Type B pancreatic cell (in vitro differentiated cells): ENCODE measurements around the gene TP53. TPM values are rescaled to one million over a fixed set of nuclear protein-coding genes. Genes with fewer than 3 reads are reported as not detected.
"Not testable (repeated sequence)": the region's sequence is repeated elsewhere in the genome, so short reads cannot be mapped to it uniquely, and the experiment has no call there.

ENCODE experiments used
- DNase-seq: peaks from one replicate; pipeline ENCODE4 v3.0.0; 2021; ENCODE audit warnings: mixed read lengths; ENCODE audit not compliant: unreplicated experiment; ENCODE audit errors: extremely low spot score
- H3K27ac Mint-ChIP-seq: 2 replicates; pipeline ENCODE4 v1.8.0; 2021; ENCODE audit warnings: mild to moderate bottlenecking, mixed read lengths
- H3K27me3 Mint-ChIP-seq: 2 replicates; pipeline ENCODE4 v1.8.0; 2021; ENCODE audit warnings: mixed read lengths
- H3K36me3 Mint-ChIP-seq: 2 replicates; pipeline ENCODE4 v1.8.0; 2021; ENCODE audit warnings: mixed read lengths
- H3K4me1 Mint-ChIP-seq: one replicate; pipeline ENCODE4 v1.8.0; 2021; ENCODE audit warnings: mixed read lengths; ENCODE audit not compliant: unreplicated experiment
- H3K4me3 Mint-ChIP-seq: 2 replicates; pipeline ENCODE4 v1.8.0; 2021; ENCODE audit warnings: mild to moderate bottlenecking, mixed read lengths
- H3K9me3 Mint-ChIP-seq: 2 replicates; pipeline ENCODE4 v1.8.0; 2021; ENCODE audit warnings: mixed read lengths
- total RNA-seq: library from RNA; stranded (reverse); gene quantifications from 2 replicates; pipeline ENCODE4 v1.2.1, GENCODE V29; 2021; ENCODE audit warnings: low replicate concordance
- TF ChIP-seq, protein P1 (sequence below): fragments of 200-600 bp; sonication (generic); conservative IDR thresholded peaks from 2 replicates; pipeline ENCODE4 v1.5.0; 2021; ENCODE audit warnings: antibody characterized with exemption, mild to moderate bottlenecking

The TP53 gene
- total RNA-seq, 1 donor from 2014 or later = 123 TPM

DNA sequence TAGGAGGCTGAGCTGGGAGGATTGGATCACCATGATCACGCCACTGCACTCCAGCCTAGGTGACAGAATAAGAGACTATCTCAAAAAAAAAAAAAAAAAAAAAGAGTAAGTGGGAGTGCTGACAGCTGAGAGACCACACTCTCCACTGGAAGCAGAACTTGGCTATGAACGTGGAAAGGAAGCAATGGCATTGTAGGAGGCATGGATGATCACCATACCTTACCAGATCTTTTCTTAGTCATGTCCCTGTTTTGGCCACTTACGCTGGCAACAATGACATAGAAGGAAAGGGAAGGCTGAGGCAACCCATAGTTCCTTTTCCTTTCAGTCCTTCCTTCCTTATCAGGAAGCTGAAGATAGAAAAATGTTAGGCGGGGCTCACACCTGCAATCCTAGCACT, 40.3 kb downstream of the TP53 start:
- Mint-ChIP-seq H3K27me3 (peaks cover 27% of the 10 kb centered on the region), H3K9me3 (no peaks in the 10 kb centered on the region), H3K36me3 (no peaks in the 10 kb centered on the region), H3K27ac (no peak overlapping the region), H3K4me1 (peaks cover 9% of the 10 kb centered on the region), H3K4me3 (no peak overlapping the region)
- no peak for DNase-seq
- TF ChIP-seq, protein P1, sequence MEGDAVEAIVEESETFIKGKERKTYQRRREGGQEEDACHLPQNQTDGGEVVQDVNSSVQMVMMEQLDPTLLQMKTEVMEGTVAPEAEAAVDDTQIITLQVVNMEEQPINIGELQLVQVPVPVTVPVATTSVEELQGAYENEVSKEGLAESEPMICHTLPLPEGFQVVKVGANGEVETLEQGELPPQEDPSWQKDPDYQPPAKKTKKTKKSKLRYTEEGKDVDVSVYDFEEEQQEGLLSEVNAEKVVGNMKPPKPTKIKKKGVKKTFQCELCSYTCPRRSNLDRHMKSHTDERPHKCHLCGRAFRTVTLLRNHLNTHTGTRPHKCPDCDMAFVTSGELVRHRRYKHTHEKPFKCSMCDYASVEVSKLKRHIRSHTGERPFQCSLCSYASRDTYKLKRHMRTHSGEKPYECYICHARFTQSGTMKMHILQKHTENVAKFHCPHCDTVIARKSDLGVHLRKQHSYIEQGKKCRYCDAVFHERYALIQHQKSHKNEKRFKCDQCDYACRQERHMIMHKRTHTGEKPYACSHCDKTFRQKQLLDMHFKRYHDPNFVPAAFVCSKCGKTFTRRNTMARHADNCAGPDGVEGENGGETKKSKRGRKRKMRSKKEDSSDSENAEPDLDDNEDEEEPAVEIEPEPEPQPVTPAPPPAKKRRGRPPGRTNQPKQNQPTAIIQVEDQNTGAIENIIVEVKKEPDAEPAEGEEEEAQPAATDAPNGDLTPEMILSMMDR = no peak

DNA sequence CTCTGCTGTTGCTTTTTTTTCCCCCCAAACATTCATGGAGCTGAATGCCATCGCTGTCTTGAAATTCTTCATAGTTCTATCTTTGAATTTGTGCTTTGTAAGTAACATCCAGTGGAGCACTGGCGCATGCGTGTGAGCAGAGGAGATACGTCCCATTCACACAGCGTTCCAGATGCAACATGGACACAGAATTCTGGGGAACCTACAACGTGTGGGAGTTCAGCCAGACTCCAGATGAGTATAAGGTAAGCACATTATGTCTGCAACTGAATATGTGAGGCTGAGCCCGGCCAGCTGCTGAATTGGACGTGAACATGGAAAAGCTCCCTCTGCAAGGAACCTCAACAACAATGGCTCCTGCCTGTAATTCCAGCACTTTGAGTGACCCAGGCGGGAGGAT, 40.8 kb downstream of the TP53 start:
- H3K4me1 Mint-ChIP-seq = peaks cover 9% of the 10 kb centered on the region
- H3K9me3 Mint-ChIP-seq = no peaks in the 10 kb centered on the region
- no peaks in the 10 kb centered on the region for H3K36me3 Mint-ChIP-seq
- DNase-seq = no peak
- no peak overlapping the region for H3K27ac Mint-ChIP-seq
- TF ChIP-seq, protein P1 = no peak
- no peak overlapping the region for H3K4me3 Mint-ChIP-seq
- H3K27me3 Mint-ChIP-seq = peaks cover 29% of the 10 kb centered on the region

DNA sequence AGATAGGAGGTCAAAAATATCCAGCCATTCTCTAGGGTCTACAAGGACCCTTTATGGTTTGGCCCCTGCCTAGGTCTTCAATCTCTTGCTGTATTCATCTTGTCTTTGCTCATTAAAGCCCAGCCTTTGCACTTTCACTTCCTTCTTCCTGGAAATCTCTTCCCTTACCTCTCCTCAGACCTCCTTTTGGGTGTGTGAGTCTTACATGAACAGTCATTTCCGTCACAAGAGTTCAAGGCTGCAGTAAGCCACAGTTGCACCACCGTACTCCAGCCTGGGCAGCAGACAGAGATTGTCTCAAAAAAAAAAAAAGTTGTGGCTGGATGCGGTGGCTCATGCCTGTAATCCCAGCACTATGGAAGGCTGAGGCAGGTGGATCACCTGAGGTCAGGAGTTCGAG, 42.5 kb downstream of the TP53 start:
- H3K9me3 Mint-ChIP-seq = no peaks in the 10 kb centered on the region
- peaks cover under 1% of the 10 kb centered on the region for H3K4me1 Mint-ChIP-seq
- no peak for DNase-seq

DNA sequence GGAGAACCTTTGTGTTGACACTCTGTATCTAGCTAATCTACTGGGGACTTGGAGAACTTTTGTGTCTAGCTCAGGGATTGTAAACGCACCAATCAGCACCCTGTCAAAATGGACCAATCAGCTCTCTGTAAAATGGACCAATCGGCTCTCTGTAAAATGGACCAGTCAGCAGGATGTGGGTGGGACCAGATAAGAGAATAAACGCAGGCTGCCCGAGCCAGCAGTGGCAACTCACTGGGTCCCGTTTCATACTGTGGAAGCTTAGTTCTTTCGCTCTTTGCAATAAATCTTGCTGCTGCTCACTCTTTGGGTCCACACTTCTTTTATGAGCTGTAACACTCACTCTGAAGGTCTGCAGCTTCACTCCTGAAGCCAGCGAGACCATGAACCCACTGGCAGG, 45.7 kb downstream of the TP53 start:
- not testable (repeated sequence) for H3K27me3 Mint-ChIP-seq, H3K4me1 Mint-ChIP-seq, H3K36me3 Mint-ChIP-seq, H3K9me3 Mint-ChIP-seq, H3K4me3 Mint-ChIP-seq, H3K27ac Mint-ChIP-seq, DNase-seq

More for the DNA sequence above, 42.5 kb downstream of the TP53 start:
- Mint-ChIP-seq H3K4me3 (no peak overlapping the region), H3K27me3 (peaks cover 15% of the 10 kb centered on the region), H3K27ac (no peak overlapping the region), H3K36me3 (no peaks in the 10 kb centered on the region)
- TF ChIP-seq, protein P1 = no peak

DNA sequence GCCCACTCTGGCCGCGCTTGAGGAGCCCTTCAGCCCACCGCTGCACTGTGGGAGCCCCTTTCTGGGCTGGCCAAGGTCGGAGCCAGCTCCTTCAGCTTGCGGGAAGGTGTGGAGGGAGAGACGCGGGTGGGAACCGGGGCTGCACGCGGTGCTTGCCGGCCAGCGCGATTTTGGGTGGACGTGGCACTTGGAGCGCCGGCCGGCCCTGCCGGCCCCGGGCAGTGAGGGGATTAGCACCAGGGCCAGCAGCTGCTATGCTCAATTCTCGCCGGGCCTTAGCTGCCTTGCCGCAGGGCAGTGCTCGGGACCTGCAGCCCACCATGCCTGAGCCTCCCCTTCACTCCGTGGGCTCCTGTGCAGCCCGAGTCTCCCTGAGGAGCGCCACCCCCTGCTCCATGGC, 46.5 kb downstream of the TP53 start:
- no peak overlapping the region for H3K4me3 Mint-ChIP-seq

DNA sequence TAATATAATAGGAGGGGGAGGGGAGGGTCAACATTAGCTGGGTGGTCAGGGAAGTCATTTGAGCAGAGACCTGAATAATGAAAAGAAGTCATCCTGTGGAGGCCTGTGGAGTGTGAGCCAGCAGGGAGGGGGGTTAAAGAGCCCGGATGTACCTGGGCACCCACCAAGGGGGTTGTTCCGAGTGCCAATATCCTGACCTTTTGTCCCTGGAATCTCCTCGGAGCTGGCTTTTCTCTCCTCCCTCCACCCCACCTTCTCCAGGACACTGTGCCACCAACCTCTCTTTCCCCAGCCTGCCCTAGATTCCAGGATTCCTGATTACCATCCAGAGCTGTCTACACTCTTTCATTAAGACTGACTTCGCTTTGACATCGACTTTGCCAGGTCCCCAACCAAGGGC, 51.1 kb downstream of the TP53 start:
- Mint-ChIP-seq H3K4me1 (peaks cover 10% of the 10 kb centered on the region), H3K27ac (no peak overlapping the region), H3K36me3 (no peaks in the 10 kb centered on the region), H3K27me3 (no peaks in the 10 kb centered on the region), H3K9me3 (no peaks in the 10 kb centered on the region), H3K4me3 (no peak overlapping the region)
- DNase-seq = no peak
- TF ChIP-seq, protein P1 = no peak

More for the DNA sequence above, 46.5 kb downstream of the TP53 start:
- TF ChIP-seq, protein P1 = no peak
- no peaks in the 10 kb centered on the region for H3K9me3 Mint-ChIP-seq
- H3K36me3 Mint-ChIP-seq = no peaks in the 10 kb centered on the region
- no peak overlapping the region for H3K27ac Mint-ChIP-seq
- H3K4me1 Mint-ChIP-seq = peaks cover 3% of the 10 kb centered on the region
- H3K27me3 Mint-ChIP-seq = peaks cover 9% of the 10 kb centered on the region
- no peak for DNase-seq
